Endometrial microvascular endothelial cells (primary cell): ENCODE measurements around the gene INVS. TPM values are rescaled to one million over a fixed set of nuclear protein-coding genes. Genes with fewer than 3 reads are reported as not detected.

Experiments
- in situ Hi-C: cut with HindIII; loops from 2 replicates; pipeline ENCODE4 v1.10.0; 2017; ENCODE audit warnings: low sequenced_read_pairs, low pct_unique_long_range_greater_than_20kb; ENCODE audit errors: inconsistent ontology term
- total RNA-seq: library from RNA; depleted of rRNA; stranded (reverse); fragments of >200 nt; gene quantifications from one replicate; pipeline ENCODE4 v1.2.3, GENCODE V29; 2015; ENCODE audit errors: inconsistent ontology term

The INVS gene
- total RNA-seq, 1 donor from 2014 or later, result 11.1 TPM

- in situ Hi-C loops, result no loop called here
Observed at GRCh38 chr9:100287186-100287585, 188.1 kb downstream of the INVS start.

- in situ Hi-C loops, result no loop called here
Observed at GRCh38 chr9:100290714-100291113, 191.7 kb downstream of the INVS start.

GRCh38 chr9:100292414-100292813 is 193.4 kb downstream of the INVS start:
- in situ Hi-C loops, result no loop called here

GRCh38 chr9:100294341-100294740 is 195.3 kb downstream of the INVS start:
- in situ Hi-C loops, result no loop called here

GRCh38 chr9:100294806-100295205 is 195.8 kb downstream of the INVS start:
- in situ Hi-C loops, result no loop called here

- in situ Hi-C loops, result no loop called here
Observed at GRCh38 chr9:100295240-100295639, 196.2 kb downstream of the INVS start.

GRCh38 chr9:100296407-100296806 is 197.4 kb downstream of the INVS start:
- in situ Hi-C loops, result no loop called here

- in situ Hi-C loops, result no loop called here
Observed at GRCh38 chr9:100298378-100298777, 199.3 kb downstream of the INVS start.

GRCh38 chr9:100303747-100304146 is 204.7 kb downstream of the INVS start:
- in situ Hi-C loops, result no loop called here

- in situ Hi-C loops, result no loop called here
Observed at GRCh38 chr9:100306283-100306682, 207.2 kb downstream of the INVS start.

- in situ Hi-C loops, result no loop called here
Observed at GRCh38 chr9:100307080-100307479, 208.0 kb downstream of the INVS start.

GRCh38 chr9:100308965-100309564 is 210.0 kb downstream of the INVS start:
- in situ Hi-C loops, result no loop called here

GRCh38 chr9:100309992-100310391 is 210.9 kb downstream of the INVS start:
- in situ Hi-C loops, result no loop called here

- in situ Hi-C loops, result no loop called here
Observed at GRCh38 chr9:100315561-100315960, 216.5 kb downstream of the INVS start.

- in situ Hi-C loops, result no loop called here
Observed at GRCh38 chr9:100317706-100318105, 218.7 kb downstream of the INVS start.

GRCh38 chr9:100322954-100323536 is 224.0 kb downstream of the INVS start:
- in situ Hi-C loops, result no loop called here

- in situ Hi-C loops, result loop anchor here (25.0 kb wide), 1 partner anchor 113 kb away; the partner anchor contains the start of gene MSANTD3
Observed at GRCh38 chr9:100324594-100325200, 225.7 kb downstream of the INVS start.

- in situ Hi-C loops, result loop anchor here (25.0 kb wide), 1 partner anchor 99 kb away; the partner anchor contains the start of gene MSANTD3
Observed at GRCh38 chr9:100338736-100339135, 239.7 kb downstream of the INVS start.

- in situ Hi-C loops, result loop anchor here (25.0 kb wide), 1 partner anchor 97 kb away; the partner anchor contains the start of gene MSANTD3
Observed at GRCh38 chr9:100340224-100340623, 241.2 kb downstream of the INVS start.

- in situ Hi-C loops, result loop anchor here (25.0 kb wide), 1 partner anchor 95 kb away; the partner anchor contains the start of gene MSANTD3
Observed at GRCh38 chr9:100341889-100342288, 242.8 kb downstream of the INVS start.
